HG03135 (cell line): ENCODE data around the gene CEP126.

Source experiments
- ATAC-seq: cut with Tn5 transposase; IDR thresholded peaks from one replicate; pipeline ENCODE4 v1.9.1; 2021; ENCODE audit warnings: mild to moderate bottlenecking, moderate library complexity; ENCODE audit not compliant: unreplicated experiment

CEP126 gene, protein sequence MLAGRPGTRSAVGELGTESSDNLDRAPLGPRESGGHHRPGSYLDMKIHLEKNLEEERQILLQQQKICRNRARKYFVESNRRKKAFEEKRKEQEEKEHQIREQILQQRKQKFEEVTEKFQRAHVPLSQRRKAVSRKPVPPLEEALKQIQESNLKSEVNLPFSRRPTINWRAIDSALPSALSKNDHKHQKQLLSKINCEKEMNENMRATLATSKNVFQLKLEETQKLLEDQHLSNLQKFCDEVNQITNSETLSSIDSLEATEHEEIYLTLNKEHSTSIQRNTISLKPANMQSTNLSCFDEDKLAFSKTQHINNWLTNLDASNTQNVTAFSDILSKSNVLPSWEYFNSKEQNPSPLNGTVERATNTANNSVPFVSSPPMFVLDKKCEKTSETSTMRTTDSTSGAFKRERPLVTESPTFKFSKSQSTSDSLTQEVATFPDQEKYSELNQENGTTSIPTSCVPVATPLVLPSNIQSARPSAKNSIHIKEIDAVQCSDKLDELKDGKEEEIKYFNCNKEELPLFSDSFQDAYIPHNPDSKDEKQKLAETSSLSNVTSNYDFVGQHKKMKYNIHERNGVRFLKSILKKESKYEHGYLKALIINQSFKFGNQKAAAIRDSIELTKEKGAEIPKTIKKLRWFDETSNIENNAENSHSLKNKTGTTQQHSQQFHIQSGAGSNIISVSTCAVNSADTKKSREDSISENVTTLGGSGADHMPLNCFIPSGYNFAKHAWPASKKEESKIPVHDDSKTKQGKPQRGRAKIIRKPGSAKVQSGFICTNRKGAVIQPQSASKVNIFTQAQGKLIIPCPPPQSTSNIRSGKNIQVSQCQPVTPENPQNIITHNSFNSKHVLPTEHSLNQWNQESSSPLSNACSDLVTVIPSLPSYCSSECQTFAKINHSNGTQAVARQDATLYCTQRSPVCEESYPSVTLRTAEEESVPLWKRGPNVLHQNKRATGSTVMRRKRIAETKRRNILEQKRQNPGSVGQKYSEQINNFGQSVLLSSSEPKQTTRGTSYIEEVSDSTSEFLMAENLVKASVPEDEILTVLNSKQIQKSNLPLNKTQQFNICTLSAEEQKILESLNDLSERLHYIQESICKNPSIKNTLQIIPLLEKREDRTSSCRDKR

DNA sequence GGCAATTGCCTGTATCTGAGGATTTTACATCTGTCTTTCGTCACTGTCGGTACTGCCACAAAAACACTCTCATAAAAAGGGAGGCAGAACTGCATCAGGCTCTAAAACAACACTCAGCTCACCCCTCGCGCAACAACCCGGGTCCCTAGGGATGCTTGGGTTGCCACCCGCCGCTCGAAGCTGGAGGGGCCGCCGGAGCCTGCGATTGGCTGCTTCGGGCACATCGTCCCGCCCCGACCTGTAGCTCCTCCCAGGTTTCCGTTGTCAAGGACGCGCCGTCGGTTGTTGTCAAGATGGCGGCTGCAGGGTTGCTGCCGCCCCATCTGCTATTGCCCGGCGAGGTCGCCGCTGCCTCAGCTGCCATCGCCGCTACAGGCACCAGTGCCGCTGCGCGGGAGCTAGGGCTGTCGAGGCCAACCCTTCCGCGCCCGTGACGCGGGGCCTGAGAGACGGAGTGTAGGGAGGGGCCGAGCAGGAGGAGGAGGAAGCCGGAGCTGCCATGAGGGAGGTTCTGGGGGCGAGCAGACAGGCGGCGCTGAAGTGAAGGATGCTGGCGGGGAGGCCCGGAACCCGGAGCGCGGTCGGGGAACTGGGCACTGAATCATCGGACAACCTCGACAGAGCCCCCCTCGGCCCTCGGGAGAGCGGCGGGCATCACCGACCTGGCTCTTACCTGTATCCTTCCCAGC, at the start of gene CEP126:
CEP126 (plus strand) TSS at position 273 of the 689 bp plus-strand sequence; CDS start at position 548, 275 bp downstream.
- peak; percentile 99 for ATAC-seq

DNA sequence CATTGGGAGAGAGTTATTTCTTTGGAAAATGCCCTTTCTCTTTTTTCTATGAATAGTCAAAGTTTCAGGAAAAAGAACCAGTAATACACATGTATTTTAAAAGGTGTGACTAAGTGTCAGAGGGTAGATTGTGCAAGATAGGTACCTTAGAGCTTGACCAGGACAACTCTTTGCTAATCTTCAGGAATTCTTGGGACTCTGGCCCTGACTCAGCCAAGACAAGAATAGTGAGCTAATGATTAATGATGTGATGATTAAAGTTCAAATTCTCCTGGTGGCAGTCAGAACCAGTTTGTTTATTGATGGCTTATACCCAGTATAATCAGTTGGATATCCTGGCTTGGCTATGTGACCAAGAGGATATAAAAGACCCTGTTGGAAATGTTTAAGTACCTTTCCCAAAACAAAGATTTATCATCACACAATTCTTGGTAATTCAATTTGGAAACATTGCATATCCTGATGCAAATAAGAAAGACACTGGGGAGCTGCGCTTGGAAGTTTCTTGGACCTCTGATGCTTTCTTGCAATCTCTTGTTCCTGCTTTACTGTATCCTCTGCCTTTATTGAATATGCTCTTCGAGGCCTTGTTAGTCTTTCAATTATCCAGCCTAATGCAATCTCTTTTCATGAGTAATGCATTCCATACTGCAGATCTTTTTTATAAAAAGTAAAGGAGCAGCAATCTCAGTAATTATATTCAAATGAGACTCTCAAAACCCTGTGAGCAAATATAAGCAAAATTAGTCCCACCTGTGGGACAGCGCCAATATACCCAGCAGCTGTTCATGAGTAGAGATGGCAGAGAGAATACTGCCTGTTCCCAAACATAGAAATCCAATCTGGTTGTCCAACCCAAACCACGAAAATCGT, 48.0 kb upstream of the CEP126 start:
- ATAC-seq, result no peak

DNA sequence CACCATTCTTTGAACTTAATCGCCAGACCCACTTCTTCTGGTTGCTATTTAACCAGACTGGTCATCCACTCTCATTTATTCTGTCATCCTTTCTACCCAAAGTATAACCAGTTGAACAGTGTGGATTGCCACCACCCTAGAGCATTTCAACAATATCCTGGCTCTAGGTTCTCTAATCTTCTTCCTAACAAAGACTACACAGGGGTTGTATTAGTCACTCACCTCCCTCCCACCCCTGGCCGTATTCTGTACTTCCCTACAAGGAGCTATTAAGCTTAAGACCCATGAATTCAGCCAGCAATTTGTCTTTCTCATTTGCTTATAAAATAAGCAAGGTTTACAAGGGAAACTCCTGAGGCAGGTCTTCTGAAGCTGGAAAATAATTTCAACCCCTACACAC, 46.9 kb upstream of the CEP126 start:
- no peak for ATAC-seq

DNA sequence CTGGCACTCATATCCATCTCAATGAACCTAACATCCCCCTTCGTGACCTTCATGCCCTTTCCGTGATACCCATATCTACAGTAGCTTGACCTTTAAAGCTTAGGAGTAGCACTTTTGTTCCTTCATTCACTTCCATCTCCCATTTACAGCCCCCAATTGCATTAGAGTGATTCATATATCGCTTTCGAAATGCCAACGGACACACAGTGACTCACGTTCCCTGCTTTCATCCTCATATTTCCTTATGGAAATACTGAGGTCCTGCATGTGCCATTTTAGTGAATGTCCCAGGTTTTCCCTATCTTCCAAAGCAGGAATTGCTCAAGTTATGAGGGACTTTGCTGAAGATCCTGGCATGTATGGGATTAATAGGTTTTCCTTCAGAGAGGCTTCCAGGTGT, 44.3 kb upstream of the CEP126 start:
- ATAC-seq, result no peak

DNA sequence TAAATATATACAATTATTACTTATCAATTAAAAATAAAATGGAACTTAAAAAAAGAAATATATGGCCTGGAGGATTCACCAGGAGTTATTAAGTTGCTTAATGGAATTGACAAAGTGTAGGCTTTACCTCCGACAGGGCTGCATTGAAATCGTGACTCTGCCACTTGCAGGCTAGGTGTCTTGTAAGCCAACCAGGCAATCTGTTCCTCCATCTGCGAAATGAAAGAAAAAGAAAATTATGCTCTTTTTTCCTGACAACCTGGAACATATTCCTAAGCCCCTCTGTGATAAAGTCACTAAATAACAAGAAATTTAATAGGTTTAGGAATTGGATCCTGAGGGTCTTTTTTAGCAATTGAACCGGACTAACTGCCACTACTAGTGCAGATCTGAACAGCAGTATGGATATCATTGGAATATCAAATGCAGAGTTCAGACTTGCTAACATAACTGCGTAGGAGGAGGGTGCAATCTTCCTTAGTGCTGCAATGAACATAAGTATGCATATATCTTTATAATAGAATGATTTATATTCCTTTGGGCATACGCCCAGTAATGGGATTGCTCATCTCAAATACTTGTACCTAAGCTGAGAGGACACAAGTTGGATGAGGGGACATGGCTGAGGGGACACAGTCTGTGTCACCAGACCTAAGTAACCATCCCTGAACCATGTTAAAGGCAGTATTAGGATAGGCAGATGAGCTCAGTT, 42.5 kb upstream of the CEP126 start:
- ATAC-seq, result no peak

DNA sequence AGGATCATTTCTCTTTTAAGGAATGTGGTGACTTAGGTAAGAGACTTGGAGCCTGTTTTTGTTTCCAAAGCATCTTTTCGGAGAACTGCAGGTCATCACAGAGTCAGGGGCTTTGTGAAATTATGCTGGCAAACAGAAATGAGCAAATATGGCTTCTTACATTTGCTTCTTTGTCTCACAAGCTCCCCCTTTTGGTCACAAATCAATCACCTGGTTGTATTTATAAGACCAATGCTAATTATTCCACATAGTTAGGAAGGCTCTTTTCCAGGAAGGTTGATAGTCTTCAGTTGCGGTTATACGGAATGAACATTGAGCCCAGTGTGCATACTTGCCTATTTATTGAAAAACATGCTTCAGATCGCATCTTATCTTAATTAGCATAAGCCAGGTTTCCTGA, 34.6 kb upstream of the CEP126 start:
- no peak for ATAC-seq

DNA sequence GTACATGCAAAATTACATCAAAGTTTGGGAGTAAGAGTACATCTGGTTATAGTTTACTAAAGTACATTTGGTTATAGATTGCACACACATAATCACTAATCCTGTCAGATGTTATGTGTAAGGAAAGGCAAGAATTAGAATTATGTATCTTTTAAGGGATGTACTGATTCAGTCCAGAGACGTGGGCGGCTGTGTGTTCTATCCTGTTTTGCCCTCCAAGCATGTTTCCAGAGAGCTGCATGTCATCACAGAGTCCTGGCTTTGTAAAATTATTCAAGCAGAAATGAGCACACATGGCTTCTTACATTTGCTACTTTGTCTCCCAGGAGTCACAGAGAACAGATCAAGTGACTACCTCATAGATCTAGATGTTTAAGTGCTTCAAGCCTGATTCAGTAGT, 33.2 kb upstream of the CEP126 start:
- ATAC-seq, result no peak

DNA sequence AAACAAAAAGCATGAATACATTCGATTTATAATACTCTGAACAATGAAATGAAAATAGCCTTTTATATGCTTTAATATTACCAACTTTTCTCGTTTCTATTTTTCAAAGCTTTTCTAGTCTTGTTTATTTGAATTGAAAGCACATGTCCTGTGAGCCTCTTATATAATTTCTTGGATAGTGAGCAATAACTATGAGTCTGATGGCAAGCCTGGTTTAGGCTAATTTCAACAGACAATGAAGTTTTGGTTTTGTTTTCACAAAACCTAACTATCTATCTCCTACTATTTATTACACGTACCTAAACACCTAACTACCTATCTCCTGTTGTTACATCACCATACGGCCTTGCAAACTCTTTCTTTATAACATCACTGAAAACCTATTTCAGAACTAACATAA, 29.2 kb upstream of the CEP126 start:
- no peak for ATAC-seq

DNA sequence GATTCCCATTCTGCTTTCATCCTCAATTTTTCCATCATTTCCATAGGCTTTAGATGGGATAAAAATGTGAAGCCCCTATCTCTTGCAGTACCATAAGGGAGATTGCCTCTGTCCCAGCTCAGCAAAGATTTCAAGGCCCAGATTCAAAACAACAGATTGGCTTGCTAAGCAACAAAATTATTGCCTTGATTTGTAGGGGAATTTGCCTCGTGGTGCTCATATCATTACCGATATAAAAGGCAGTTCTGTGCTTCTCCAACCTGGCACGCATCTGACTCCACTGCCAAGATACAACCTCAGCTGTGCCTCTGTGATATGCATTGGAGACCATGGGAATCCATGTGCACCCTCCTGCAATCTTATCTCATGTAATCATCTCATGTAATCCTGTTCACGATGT, 25.0 kb upstream of the CEP126 start:
- no peak for ATAC-seq

DNA sequence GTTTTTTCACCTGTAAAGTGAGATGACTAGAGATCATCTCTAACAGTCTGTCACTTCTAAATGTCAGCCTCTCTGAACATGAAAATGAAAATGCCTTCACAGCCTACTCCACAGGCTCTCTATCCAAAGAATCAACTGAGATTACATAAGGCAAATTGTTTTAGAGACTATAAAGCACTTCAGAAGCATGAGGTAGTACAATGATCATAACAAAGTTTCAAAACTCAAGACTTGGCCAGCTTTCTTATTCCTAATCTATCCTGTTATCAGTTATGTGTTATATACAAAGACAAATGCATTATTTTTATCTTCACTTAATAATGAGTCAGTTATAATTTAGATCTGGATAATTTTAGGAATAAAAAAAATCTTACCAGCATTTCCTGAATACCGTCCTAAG, 20.3 kb upstream of the CEP126 start:
- no peak for ATAC-seq

DNA sequence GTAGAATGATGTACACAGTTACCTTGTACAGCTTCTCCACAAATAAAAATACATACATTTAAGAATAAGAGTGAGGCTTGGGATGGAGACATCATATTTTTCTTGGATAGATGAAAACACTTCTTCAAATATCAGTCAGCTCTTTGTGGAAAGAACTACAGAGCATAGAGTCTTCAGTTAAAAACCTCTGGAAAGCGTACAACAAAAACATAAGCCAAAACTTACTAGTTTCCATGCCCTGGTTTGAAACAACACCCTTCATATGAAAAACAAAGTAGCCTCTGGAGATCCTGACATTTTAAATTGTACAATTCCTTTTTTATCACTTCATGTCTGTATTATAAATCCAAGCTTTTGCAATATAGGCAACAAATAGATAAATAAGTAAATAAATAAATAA, 7.0 kb upstream of the CEP126 start:
- ATAC-seq, result no peak

DNA sequence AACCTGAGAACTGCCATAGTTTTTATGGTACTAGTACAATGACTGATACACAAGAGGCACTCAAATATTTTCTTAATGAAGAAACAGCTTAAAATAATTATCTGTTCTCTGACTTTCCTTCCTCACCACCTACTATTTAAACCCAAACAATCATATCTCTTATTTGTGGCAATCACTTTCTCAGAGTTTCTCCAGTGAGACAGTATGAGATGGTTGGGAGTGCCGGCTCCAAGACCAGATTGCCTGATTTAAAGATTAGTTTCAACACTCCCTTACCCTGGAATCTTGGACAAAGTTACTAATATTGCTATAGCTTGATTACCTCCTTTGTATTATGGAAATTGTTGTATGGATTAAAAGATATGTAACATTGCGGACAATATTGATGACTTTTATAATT, 5.7 kb upstream of the CEP126 start:
- no peak for ATAC-seq

DNA sequence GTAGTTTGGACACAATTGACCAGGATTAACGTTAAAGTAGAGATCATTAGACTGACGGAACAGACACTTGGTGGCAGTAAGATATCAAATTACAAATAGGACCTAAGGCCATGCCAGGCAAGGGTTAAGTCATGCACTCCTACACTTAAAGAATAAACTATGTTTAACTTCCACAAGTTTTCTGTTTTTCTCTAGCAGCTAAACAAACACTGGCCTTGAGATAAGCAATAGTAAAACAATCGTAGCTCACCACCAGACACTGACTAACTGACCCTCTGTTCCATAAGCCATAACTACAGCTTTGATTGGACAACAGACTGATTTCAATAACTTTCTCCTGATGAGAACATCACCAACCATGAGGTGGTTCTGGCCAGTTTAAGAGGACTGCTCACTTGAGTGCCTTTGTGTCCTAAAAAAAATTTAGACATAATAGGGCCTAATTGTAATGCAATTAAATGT, 2.0 kb upstream of the CEP126 start:
- no peak for ATAC-seq

DNA sequence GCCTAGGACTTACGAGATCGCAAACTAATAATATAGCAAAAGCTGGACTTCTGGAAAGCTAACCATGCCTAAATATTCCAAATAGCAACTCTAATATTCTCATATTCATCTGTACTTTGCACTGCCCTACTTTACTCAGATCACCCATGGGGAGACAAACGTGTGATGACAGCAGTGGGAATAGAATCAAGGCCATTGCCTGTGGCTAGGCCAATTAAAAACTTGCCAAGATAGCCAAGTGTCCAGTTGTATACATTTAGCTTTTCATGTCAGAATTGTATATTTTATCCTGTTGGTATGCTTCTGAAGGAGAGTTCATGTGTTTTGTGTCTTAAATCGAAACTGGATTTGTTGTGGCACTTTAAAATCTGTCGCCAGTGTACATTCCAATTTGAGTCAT, 1.2 kb upstream of the CEP126 start:
- ATAC-seq, result no peak

DNA sequence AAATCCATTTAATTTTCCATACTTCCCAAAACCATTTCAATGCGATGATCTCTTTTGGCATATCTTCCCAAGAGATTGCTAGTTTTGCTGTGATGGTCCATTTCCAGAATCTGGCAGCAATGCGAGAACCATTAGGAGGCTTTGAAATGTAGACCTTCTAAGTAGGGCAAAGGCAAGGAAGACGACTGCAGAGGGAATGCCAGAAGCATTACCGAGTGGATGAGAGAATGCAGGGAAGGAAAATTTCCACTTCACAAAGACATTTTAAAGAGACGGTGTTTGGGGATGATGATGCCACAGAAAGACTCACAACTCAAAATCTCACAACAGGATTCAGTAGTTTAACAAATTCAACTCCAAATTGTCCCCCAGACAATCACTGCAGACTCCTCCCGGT, 471 bp upstream of the CEP126 start:
- ATAC-seq, result no peak

DNA sequence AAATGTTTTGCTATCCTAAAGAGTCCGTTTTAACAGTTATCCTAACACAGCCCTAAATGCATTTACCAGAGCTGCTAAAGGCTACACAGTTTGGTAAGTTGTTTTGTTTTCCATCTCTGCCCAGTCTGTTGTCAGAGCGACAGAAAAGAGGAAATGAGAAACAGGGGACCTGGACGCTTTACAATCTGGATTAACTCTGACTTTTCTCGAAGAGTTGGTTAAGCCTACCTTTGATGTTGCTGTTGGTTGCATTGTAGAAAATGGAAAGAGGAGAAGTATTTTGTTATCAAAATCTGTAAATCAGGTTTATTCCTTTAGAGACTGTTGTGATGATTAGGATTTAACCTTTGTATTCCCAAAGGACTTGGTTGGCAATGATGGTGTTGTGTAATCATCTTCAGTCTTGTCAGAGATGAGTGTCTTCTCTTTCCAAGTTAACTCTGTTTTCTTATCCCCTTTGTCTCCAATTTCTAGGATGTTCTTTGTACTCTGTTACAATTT, 1.0 kb downstream of the CEP126 start:
- peak; percentile 58 for ATAC-seq

DNA sequence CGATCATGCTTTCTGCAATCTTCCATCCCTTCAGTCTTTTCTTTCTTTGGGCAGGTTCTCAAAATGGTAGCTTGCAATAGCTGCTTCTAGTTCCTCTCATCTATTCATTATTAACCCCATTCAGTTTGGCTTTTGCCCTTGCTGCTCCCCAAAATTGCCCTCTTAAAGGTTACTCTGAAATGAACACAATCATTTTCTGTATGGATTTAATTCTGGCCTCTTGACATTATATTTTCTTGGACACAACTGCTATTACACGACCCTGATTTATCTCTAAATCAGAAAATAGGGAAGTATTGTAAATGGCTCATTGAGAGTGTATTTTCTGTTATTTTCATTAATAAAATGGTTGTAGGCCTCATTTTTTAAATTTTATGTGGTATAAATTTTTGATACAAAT, 1.6 kb downstream of the CEP126 start, which contains the start of gene ANGPTL5:
ANGPTL5 (minus strand) TSS at position 101 of the 400 bp plus-strand sequence. CDS start 8,613 bp downstream, outside the sequence.
- ATAC-seq, result no peak

DNA sequence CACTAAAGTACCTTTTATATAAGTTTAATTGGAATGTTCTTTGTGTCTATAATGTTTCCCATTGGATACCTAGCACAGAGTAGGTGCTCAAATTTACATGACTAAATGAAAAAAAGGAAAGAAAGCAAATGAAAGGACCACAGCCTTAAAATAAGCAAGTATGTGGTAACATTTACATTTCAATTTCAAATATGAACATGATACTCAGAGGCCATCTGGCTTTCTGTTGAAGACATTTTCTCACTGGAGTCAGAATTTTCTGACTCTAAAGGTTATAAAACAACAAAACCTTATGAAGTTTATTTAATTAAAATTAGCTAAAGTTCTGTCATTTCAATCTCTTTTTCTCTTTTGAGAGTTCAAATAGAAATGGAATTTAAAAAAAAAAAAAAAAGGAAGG, 2.4 kb downstream of the CEP126 start:
- no peak for ATAC-seq

DNA sequence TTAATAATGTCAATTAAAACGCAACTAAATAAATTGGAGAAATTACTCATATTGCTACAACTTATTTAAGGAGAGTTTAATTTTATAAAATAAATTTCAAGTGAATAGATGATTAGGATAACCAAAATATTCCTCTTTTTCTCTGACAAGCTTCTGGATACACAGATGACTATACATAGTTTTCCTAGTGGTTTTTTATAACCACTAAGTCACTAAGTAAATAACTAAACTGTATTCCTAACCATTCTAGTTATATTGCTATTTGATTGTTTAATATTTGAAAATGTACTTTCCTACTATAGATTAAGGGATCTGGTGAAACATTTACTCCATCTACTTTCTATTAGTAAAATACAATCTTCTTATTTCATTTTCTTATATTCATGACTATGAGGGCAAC, 6.2 kb downstream of the CEP126 start:
- ATAC-seq, result no peak
